ENCODE data around the gene SKA3.
"Not testable (repeated sequence)": the region's sequence is repeated elsewhere in the genome, so short reads cannot be mapped to it uniquely, and the experiment has no call there.

SKA3 gene

GRCh38 chr13:21164631-21165030 is 11.7 kb downstream of the SKA3 start:
- no peak for DNase-seq

GRCh38 chr13:21152251-21152899 is 24.0 kb downstream of the SKA3 start:
- DNase-seq, result no peak

GRCh38 chr13:21150013-21150412 is 26.3 kb downstream of the SKA3 start:
- no peak for DNase-seq

- no peak for DNase-seq
Observed at GRCh38 chr13:21149568-21149967, 26.8 kb downstream of the SKA3 start.

GRCh38 chr13:21148557-21149258 is 27.6 kb downstream of the SKA3 start:
- no peak for DNase-seq

- no peak for DNase-seq
Observed at GRCh38 chr13:21147827-21148226, 28.5 kb downstream of the SKA3 start.

- DNase-seq, result no peak
Observed at GRCh38 chr13:21142766-21143165, 33.6 kb downstream of the SKA3 start.

GRCh38 chr13:21139374-21139773 is 37.0 kb downstream of the SKA3 start:
- no peak for DNase-seq

- no peak for DNase-seq
Observed at GRCh38 chr13:21138561-21138960, 37.8 kb downstream of the SKA3 start.

GRCh38 chr13:21137696-21138095 is 38.7 kb downstream of the SKA3 start:
- DNase-seq, result no peak

GRCh38 chr13:21135833-21136232 is 40.5 kb downstream of the SKA3 start:
- not testable (repeated sequence) for DNase-seq

GRCh38 chr13:21134475-21134874 is 41.9 kb downstream of the SKA3 start:
- DNase-seq, result no peak

- DNase-seq, result no peak
Observed at GRCh38 chr13:21133077-21133476, 43.3 kb downstream of the SKA3 start.

GRCh38 chr13:21130116-21130515 is 46.2 kb downstream of the SKA3 start:
- no peak for DNase-seq

GRCh38 chr13:21124852-21125251 is 51.5 kb downstream of the SKA3 start:
- no peak for DNase-seq

GRCh38 chr13:21123956-21124355 is 52.4 kb downstream of the SKA3 start:
- no peak for DNase-seq

- no peak for DNase-seq
Observed at GRCh38 chr13:21121616-21122015, 54.7 kb downstream of the SKA3 start.

GRCh38 chr13:21120191-21120590 is 56.2 kb downstream of the SKA3 start:
- no peak for DNase-seq

- no peak for DNase-seq
Observed at GRCh38 chr13:21119526-21119925, 56.8 kb downstream of the SKA3 start.

GRCh38 chr13:21118180-21118579 is 58.2 kb downstream of the SKA3 start:
- DNase-seq, result no peak

GRCh38 chr13:21117104-21117809 is 59.1 kb downstream of the SKA3 start:
- DNase-seq, result no peak

- no peak for DNase-seq
Observed at GRCh38 chr13:21116141-21116540, 60.2 kb downstream of the SKA3 start.

- DNase-seq, result no peak
Observed at GRCh38 chr13:21115231-21115630, 61.1 kb downstream of the SKA3 start.

- DNase-seq, result no peak
Observed at GRCh38 chr13:21111546-21111945, 64.8 kb downstream of the SKA3 start.

All from activated naive CD4-positive, alpha-beta T cell treated with Interleukin-2 at 50 U/mL for 16 hours (primary cell).